ENCODE measurements around the gene NFIX.

DNA sequence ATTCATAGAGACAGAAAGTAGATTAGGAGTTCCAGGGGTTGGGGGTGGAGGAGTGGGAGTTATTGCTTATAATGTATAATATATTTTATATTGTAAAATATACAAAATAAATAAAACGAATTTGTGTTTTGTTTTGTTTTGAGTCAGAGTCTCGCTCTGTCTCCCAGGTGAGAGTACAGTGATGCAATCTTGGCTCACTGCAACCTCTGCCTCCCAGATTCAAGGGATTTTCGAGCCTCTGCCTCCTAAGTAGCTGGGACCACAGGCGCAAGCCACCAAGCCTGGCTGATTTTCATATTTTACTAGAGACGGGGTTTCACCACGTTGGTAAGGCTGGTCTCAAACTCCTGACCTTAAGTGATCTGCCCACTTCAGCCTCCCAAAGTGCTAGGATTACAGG lies 35.8 kb upstream of the NFIX start:
- no peak for TF ChIP-seq EZH2 (IDR thresholded peaks at IDR 0.05; ENCODE audit: low read length, missing control alignments)
- TF ChIP-seq, protein P1, sequence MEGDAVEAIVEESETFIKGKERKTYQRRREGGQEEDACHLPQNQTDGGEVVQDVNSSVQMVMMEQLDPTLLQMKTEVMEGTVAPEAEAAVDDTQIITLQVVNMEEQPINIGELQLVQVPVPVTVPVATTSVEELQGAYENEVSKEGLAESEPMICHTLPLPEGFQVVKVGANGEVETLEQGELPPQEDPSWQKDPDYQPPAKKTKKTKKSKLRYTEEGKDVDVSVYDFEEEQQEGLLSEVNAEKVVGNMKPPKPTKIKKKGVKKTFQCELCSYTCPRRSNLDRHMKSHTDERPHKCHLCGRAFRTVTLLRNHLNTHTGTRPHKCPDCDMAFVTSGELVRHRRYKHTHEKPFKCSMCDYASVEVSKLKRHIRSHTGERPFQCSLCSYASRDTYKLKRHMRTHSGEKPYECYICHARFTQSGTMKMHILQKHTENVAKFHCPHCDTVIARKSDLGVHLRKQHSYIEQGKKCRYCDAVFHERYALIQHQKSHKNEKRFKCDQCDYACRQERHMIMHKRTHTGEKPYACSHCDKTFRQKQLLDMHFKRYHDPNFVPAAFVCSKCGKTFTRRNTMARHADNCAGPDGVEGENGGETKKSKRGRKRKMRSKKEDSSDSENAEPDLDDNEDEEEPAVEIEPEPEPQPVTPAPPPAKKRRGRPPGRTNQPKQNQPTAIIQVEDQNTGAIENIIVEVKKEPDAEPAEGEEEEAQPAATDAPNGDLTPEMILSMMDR (conservative IDR thresholded peaks at IDR 0.05 in 1 of 2, IDR thresholded peaks at IDR 0.05 in 1 of 2; ENCODE audit: low read depth in 1 of 2, low read length in 2 of 2): no peak
